Keratinocyte (primary cell): ENCODE data around the gene ELANE.

Source experiments
- CTCF ChIP-seq, 3 experiments: IDR thresholded peaks in 1 of 3; conservative IDR thresholded peaks in 1 of 3; optimal IDR thresholded peaks in 1 of 3; 2 replicates in 2 of 3; 3 replicates in 1 of 3; pipeline versions ENCODE3 to v1.5.1; 2011; ENCODE audit warnings: low read length in 3 of 3, mild to moderate bottlenecking in 3 of 3, moderate library complexity in 2 of 3, control low read depth in 1 of 3, inconsistent platforms in 1 of 3; ENCODE audit not compliant: insufficient read depth in 2 of 3; ENCODE audit errors: extremely low read depth in 1 of 3
- EZH2 ChIP-seq: IDR thresholded peaks from one replicate; pipeline ENCODE4 v1.6.1; 2012; ENCODE audit warnings: inconsistent platforms, mild to moderate bottlenecking, low read length, moderate library complexity

- TF ChIP-seq CTCF (optimal IDR thresholded peaks at IDR 0.05 in 1 of 3, IDR thresholded peaks at IDR 0.05 in 1 of 3, conservative IDR thresholded peaks at IDR 0.05 in 1 of 3; ENCODE audit: extremely low read depth in 1 of 3, insufficient read depth in 2 of 3, low read length in 3 of 3) (no peak), EZH2 (no peak)
Observed at GRCh38 chr19:892894-893689, 41.0 kb downstream of the ELANE start, which contains the start of the genes MED16 and RNU6-9.
